GM19238 (cell line): Measurements from ENCODE around the gene HIPK2.
"Not testable (repeated sequence)": the region's sequence is repeated elsewhere in the genome, so short reads cannot be mapped to it uniquely, and the experiment has no call there.

Experiments
- DNase-seq: peaks from one replicate; pipeline ENCODE4 v3.0.0; 2011; ENCODE audit warnings: low spot score; ENCODE audit not compliant: insufficient read length

Gene HIPK2

GRCh38 chr7:139571651-139572050, 206.1 kb downstream of the HIPK2 start:
- no peak for DNase-seq

GRCh38 chr7:139571190-139571589, 206.6 kb downstream of the HIPK2 start:
- no peak for DNase-seq

- DNase-seq = no peak
These were observed 207.2 kb downstream of the HIPK2 start for GRCh38 chr7:139570626-139571025.

GRCh38 chr7:139570119-139570518, 207.7 kb downstream of the HIPK2 start:
- no peak for DNase-seq

- DNase-seq = no peak
These were observed 208.8 kb downstream of the HIPK2 start for GRCh38 chr7:139568813-139569490.

GRCh38 chr7:139568346-139568675, 209.5 kb downstream of the HIPK2 start:
- no peak for DNase-seq

GRCh38 chr7:139567647-139568345, 210.0 kb downstream of the HIPK2 start:
- no peak for DNase-seq

- no peak for DNase-seq
These were observed 210.8 kb downstream of the HIPK2 start for GRCh38 chr7:139566736-139567646.

- no peak for DNase-seq
These were observed 211.7 kb downstream of the HIPK2 start for GRCh38 chr7:139566075-139566474.

- DNase-seq = no peak
These were observed 213.9 kb downstream of the HIPK2 start for GRCh38 chr7:139563856-139564255.

GRCh38 chr7:139562961-139563565, 214.7 kb downstream of the HIPK2 start:
- no peak for DNase-seq

GRCh38 chr7:139562491-139562890, 215.3 kb downstream of the HIPK2 start:
- no peak for DNase-seq

- no peak for DNase-seq
These were observed 217.1 kb downstream of the HIPK2 start for GRCh38 chr7:139560678-139561077.

GRCh38 chr7:139560199-139560598, 217.6 kb downstream of the HIPK2 start:
- DNase-seq = no peak

- no peak for DNase-seq
These were observed 218.3 kb downstream of the HIPK2 start for GRCh38 chr7:139559364-139560105.

- no peak for DNase-seq
These were observed 219.8 kb downstream of the HIPK2 start for GRCh38 chr7:139557857-139558581.

GRCh38 chr7:139553991-139554700, 223.7 kb downstream of the HIPK2 start:
- DNase-seq = not testable (repeated sequence)

- DNase-seq = no peak
These were observed 229.3 kb downstream of the HIPK2 start for GRCh38 chr7:139548302-139549028.

- DNase-seq = no peak
These were observed 233.2 kb downstream of the HIPK2 start for GRCh38 chr7:139544645-139545044.
